Hippocampal formation (tissue), 2 donors: ENCODE results near the gene HDAC3.
A peak's percentile ranks its signal among the peaks of the same experiment; 100 is the strongest.

Experiments used
- DNase-seq, 2 donors: peaks; one replicate each; lab custom pipeline; 2025; lab: John Stamatoyannopoulos, UW

HDAC3 gene

GRCh38 chr5:141657937-141658545 lies 21.4 kb upstream of the HDAC3 start:
- DNase-seq, result no peak

GRCh38 chr5:141657404-141657803 lies 20.8 kb upstream of the HDAC3 start:
- no peak for DNase-seq

GRCh38 chr5:141656396-141656795 lies 19.7 kb upstream of the HDAC3 start:
- DNase-seq, result no peak

- DNase-seq, result no peak
These were observed 18.4 kb upstream of the HDAC3 start for GRCh38 chr5:141655020-141655419.

- DNase-seq, result no peak
These were observed 17.6 kb upstream of the HDAC3 start for GRCh38 chr5:141654298-141654697.

GRCh38 chr5:141651728-141652105 lies 15.1 kb upstream of the HDAC3 start:
- no peak for DNase-seq

GRCh38 chr5:141650851-141651727 lies 14.4 kb upstream of the HDAC3 start, which contains the start of gene FCHSD1:
TSS of gene FCHSD1 (minus strand) at chr5:141651418. CDS start at chr5:141651368, 50 bp downstream.
- peak; percentile 51 to 80 for DNase-seq

- DNase-seq, result no peak
These were observed 13.3 kb upstream of the HDAC3 start for GRCh38 chr5:141649972-141650371.

- DNase-seq, result no peak
These were observed 12.5 kb upstream of the HDAC3 start for GRCh38 chr5:141649056-141649688.

GRCh38 chr5:141647851-141648250 lies 11.2 kb upstream of the HDAC3 start:
- DNase-seq, result no peak

GRCh38 chr5:141647242-141647641 lies 10.6 kb upstream of the HDAC3 start:
- no peak for DNase-seq

GRCh38 chr5:141646026-141646425 lies 9.4 kb upstream of the HDAC3 start:
- DNase-seq, result no peak

GRCh38 chr5:141641634-141642267 lies 5.1 kb upstream of the HDAC3 start:
- no peak for DNase-seq

- no peak for DNase-seq
These were observed 4.0 kb upstream of the HDAC3 start for GRCh38 chr5:141640698-141641097.

- DNase-seq, result no peak
These were observed 3.4 kb upstream of the HDAC3 start for GRCh38 chr5:141640051-141640415.

GRCh38 chr5:141639357-141640050 lies 2.9 kb upstream of the HDAC3 start:
- DNase-seq, result no peak

- DNase-seq, result no peak
These were observed 2.1 kb upstream of the HDAC3 start for GRCh38 chr5:141638771-141639170.

GRCh38 chr5:141637767-141638419 lies 1.2 kb upstream of the HDAC3 start:
- DNase-seq, result no peak

- DNase-seq, result no peak
These were observed 596 bp upstream of the HDAC3 start for GRCh38 chr5:141637123-141637766.

GRCh38 chr5:141636106-141636412 lies 590 bp downstream of the HDAC3 start:
- DNase-seq, result no peak

- DNase-seq, result no peak
These were observed 1.0 kb downstream of the HDAC3 start for GRCh38 chr5:141635646-141636045.
